GM04503 (cell line): ENCODE data around the gene TBXAS1.
"Not testable (repeated sequence)": the region's sequence is repeated elsewhere in the genome, so short reads cannot be mapped to it uniquely, and the experiment has no call there.

ENCODE experiments used
- DNase-seq: peaks from one replicate; pipeline ENCODE4 v3.0.0-alpha.2; 2012; ENCODE audit warnings: low read depth

The TBXAS1 gene

GRCh38 chr7:139827042-139827441 is 2.0 kb upstream of the TBXAS1 start:
- no peak for DNase-seq

DNA sequence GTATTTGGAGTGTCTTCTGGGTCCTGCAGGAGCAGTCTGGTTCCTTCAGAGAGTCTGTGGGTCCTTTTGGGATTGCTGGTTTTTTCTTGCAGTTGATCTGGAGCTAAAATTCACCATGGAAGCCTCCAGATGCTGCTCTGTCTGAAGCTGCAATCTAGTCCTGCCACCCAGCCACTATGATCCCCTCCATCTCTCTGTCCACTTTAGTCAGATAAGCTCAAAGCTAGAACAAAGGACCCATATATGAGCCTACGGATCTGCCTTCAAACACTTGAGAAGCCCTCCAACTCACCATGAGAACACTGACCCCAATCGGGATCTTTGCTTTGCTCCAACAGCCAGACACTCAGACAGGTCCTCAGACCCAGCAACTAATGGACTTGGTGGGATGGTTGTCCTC is 618 bp upstream of the TBXAS1 start:
- DNase-seq, result no peak

GRCh38 chr7:139829775-139830117 is 682 bp downstream of the TBXAS1 start:
- no peak for DNase-seq

GRCh38 chr7:139830292-139830691 is 1.2 kb downstream of the TBXAS1 start:
- DNase-seq, result no peak

GRCh38 chr7:139830782-139831501 is 1.9 kb downstream of the TBXAS1 start:
- no peak for DNase-seq

DNA sequence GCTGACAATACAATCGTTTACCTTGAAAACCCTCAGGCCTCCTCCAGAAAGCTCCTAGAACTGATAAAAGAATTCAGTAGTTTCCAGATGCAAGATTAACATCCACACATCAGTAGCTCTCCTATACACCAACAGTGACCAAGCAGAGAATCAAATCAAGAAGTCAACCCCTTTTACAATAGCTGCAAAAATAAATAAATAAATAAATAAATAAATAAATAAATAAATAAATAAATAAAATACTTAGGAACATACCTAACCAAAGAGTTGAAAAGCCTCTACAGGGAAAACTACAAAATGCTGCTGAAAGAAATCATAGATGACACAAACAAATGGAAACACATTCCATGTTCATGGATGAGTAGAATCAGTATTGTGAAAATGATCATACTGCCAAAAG is 6.8 kb downstream of the TBXAS1 start:
- not testable (repeated sequence) for DNase-seq

GRCh38 chr7:139837291-139837690 is 8.2 kb downstream of the TBXAS1 start:
- not testable (repeated sequence) for DNase-seq

- DNase-seq, result no peak
These were observed 9.2 kb downstream of the TBXAS1 start for GRCh38 chr7:139838276-139838675.

DNA sequence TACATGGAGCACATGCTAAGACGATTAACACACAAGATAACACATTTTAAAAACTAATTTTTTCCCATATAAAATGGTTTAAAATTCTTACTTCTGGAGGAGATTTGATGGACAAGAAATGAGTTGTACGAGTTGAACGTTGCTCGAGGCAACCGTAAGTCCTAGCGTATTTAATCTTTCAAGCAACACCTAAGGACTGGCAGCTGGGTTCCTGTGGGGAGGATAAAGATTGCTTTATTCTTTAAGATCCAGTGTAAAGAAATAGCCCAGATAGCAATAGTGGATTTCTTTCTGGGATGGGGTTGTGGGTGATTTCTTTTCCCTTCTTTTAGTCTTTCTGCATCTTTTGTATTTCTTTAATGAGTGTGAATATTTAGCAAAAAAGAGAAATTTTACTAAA is 9.8 kb downstream of the TBXAS1 start:
- no peak for DNase-seq

- no peak for DNase-seq
These were observed 11.7 kb downstream of the TBXAS1 start for GRCh38 chr7:139840776-139841175.

DNA sequence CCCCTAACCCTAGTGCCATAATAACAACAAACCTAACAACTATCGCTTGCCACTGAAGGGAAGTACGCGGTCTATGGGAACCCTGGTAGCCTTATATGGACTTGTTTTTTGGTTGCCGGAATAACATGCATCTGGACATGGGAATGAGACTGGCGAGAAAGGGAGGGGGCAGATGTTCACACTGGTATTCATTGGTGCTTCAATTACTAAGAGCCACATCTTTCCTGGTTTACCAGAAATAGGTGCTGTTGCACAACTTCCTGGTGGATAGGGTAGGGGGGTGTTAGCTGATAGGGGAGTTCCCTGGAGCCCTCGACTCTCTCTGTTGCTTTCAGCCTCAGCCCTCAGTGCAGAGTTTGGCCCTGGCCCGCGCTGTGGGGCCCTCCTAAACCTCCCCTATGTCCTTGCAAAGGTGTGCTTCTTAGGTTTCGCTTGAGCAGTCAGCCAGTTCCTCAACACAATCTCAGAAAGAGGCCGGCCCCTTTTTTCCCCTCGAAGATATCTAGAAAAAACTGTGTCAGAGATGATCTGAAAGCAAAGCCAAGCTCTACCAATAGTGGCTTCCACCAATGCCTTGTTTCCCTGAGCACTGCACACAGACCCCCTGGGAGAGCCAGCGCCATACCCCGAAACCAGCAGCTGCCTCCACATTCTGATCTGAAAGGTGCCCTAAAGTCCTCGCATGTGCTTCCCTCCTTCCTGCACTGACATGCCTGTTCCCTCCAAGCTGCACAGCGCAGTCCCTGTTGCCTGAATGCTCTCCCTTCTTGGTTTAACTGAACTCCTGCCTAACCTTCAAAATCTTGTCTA is 13.5 kb downstream of the TBXAS1 start:
- no peak for DNase-seq

DNA sequence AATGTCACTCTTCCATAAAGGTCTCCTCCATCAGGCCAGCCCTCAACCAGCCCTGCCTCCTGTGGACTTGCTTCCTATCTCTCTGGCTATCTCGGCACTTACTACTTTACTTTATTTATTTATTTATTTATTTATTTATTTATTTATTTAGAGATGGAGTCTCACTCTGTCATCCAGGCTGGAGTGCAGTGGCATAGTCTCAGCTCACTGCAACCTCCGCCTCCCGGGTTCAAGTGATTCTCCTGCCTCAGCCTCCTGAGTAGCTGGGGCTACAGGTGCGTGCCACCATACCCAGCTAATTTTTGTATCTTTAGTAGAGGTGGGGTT is 14.1 kb downstream of the TBXAS1 start:
- DNase-seq, result not testable (repeated sequence)

GRCh38 chr7:139844779-139845442 is 15.8 kb downstream of the TBXAS1 start:
- no peak for DNase-seq

DNA sequence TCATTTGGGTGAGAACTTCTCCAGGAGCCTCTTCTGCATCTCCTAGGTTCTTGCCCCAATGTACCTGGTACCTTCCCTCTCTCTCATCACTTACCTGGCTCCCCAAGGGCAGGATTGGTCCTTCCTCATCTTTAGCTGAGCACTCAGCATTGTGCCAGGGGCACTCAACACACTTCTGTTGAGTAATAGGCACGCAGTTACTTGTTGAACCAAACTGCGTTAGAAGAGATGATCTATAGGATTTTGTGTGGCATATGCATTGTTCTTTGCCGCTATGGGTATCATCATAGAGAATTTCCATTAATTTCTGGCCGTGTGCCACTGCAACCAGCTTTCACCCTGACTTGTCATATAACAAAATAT is 16.4 kb downstream of the TBXAS1 start:
- no peak for DNase-seq

GRCh38 chr7:139846297-139846696 is 17.2 kb downstream of the TBXAS1 start:
- DNase-seq, result no peak

- DNase-seq, result no peak
These were observed 19.2 kb downstream of the TBXAS1 start for GRCh38 chr7:139848274-139848673.

- no peak for DNase-seq
These were observed 21.8 kb downstream of the TBXAS1 start for GRCh38 chr7:139850906-139851305.

DNA sequence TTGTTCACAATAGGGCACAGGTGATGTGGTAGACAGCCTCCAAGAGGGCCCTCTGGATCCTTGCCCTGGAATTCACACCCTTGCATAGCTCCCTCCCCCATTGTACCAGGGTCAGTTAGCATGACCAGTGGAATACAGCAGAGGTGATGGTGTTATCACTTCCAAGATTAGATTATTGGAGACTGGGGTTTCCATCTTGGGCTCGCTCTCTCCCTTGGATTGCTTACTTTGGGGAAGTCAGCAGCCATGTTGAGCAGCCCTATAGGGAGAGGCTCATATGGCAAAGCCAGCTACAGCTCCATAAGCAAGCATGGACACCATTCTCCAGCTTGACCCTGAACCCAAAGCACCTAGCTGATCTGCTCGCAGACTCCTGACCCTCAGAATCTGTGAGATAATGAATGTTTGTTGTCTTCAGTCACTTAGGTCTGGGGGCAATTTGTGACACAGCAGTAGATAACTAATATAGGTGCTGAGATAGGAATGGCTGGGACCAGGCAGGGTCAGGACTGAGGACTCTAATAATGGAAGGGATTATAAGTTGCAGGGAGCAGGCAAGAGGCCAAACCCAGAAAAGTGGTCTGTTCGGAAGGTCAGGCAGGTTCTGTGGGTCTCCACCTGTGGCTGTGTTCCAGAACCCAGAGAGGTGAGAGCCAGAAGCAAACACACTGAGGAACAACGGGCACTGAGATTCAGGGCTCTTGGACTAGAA is 22.9 kb downstream of the TBXAS1 start:
- no peak for DNase-seq

DNA sequence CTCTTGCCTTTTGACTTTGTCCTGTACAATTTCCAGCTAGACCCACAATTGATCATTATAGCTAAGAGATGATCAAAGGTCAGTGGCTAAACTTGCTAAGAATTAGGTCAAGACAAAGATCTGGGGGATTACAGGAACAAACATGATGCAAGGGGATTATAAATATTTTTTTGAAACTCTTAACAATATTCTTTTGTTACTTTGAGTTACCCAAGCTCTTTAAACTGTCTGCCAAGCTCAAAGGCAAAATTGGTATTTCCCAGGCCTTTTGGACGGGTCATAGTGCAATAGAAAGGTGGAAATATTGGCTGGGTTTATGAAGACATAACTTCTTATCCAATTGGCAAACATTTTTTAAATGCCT is 23.4 kb downstream of the TBXAS1 start:
- DNase-seq, result no peak

DNA sequence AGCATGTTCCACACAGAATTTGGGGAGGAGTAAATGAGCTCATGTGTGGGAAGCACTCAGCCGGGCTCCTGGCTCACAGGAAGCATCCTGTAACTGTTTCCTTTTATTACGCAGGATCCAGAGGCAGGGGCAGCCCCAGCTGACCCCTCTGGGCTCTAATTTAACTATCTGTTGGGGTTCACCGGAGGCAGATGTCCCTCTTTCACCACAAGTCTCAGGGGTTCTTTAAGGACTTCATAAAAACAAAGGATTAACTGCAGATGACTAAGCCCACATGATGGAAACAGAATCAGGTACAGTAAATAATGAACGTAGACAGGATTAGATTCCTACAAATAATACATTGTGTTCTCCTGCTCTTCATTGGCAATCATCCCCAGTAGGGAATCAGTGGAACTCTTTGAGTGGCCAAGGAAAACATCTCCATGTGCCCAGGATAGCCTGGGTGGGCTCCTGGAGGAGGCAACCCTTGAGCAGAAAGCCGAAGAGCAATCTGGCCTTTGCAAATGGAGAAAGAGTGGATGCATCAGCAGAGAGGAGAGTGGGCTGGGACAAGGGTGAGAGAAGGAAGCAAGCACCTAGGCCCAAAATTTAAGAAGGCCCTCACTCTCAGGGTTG is 24.6 kb downstream of the TBXAS1 start:
- DNase-seq, result no peak

- DNase-seq, result peak; percentile 56
These were observed 25.1 kb downstream of the TBXAS1 start for GRCh38 chr7:139854124-139854511.

DNA sequence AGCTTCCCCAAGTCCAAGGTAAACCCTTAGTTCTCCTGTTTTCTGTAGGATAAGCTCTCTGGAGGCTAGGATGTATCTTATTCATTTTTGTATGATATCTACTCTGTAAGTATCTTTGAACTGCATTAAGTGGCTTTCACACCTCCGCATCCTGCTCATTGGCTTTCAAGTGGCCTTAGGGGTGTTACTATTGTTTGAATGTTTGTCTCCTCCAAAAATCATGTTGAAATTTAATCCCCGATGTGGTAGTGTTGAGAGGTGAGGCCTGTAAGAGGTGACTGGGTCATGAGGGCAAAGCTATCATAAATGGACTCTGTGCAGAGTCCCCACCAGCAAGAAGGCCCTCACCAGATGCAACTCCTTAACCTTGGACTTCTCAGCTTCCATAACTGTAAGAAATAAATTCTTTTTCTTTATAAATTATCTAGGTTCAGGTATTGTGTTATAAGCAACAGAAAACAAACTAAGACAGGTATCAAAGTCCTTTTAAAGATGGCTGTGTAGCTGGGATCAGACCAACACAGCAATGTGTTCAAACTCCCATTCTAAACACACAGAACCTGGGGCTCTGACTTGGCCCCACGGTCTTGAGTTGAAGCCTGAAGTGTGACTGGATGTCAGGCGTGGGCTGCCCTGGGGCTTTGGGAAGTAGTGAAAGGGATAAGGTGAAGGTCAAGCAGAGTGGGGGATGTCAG is 25.9 kb downstream of the TBXAS1 start:
- DNase-seq, result no peak
